T-helper 9 cell (primary cell): Measurements from ENCODE around the gene MAPK10.
"Not testable (repeated sequence)": the region's sequence is repeated elsewhere in the genome, so short reads cannot be mapped to it uniquely, and the experiment has no call there.

ENCODE experiments used
- DNase-seq: peaks from one replicate; pipeline ENCODE4 v3.0.0-alpha.2; 2020

MAPK10 gene

DNA sequence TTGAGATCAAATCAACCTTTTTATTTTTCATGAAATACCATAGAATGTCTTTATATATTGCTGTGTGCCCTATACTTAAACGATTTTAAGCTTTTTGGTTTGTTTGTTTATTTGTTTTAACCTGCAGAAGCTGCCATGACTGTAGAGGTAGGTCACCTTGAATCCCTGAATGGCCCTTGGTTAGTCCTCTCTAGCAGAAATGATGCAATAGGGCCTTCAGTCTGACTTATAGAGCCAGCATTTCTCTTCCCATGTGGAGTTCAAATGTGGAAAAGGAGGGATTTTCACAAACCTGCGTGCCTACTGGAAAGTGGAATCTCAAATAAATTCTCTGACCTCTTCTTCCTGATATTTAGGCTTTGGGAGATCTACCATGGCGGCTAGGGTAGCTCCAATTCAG lies 327.9 kb downstream of the MAPK10 start:
- no peak for DNase-seq

DNA sequence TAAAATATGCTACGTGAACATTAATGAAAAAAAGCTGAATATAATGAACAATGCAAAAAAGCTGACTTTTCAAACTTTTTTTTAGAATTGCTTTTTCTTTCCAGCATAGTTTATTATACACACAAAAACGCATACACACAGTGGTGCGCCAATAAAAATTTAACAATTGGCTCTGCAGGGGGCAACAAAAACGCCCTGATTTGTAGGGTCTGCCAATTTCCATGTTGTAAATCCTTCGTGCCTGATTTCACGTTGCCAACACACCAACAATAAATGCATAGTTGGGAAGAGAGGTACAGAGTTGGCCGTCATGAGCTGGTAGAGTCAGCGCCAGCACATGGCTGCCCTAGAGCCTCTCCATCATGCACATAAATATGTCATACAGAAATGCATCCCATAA lies 333.1 kb downstream of the MAPK10 start:
- no peak for DNase-seq

DNA sequence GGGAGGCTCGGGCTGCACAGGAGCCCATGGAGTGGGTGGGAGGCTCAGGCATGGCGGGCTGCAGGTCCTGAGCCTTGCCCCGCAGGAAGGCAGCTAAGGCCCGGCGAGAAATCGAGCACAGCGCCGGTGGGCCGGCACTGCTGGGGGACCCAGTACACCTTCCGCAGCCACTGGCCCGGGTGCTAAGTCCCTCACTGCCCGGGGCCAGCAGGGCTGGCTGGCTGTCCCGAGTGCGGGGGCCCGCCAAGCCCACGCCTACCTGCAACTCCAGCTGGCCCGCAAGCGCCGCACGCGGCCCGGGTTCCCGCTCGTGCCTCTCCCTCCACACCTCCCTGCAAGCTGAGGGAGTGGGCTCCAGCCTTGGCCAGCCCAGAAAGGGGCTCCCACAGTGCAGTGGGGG lies 338.2 kb downstream of the MAPK10 start:
- DNase-seq: not testable (repeated sequence)

DNA sequence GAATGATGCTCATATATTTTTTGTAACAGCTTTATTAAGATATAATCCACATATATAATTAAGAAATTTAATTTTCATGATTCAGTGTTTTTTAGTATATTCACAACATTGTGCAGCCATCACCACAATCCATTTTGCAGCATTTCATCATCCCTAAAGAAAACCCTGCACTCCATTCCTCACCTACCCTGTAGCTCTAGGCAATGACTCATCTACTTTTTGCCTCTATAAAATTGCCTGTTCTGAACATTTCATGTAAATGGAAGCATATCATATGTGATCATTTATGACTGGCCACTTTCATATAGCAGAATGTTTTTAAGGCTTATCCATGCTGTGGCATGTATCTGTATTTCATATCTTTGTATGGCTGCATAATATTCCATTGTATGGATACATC lies 339.9 kb downstream of the MAPK10 start:
- no peak for DNase-seq

DNA sequence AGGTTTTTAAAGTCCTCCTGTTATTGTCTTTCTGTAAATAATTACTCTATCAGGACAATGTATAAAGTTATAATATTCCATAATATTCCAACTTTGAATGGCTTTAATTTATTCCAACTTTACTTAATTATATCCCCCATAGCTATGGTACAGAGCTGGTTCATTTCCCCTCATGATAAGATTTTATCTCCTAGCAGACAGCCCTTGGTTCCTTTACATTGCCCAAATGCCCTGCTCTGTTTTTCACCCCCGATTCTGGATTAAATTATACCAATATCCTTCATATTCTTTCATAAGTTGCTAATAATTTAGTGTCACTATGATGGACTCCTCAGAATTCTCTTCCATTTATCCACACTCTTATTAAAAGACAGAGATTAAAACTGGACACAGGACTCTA lies 340.5 kb downstream of the MAPK10 start:
- no peak for DNase-seq

DNA sequence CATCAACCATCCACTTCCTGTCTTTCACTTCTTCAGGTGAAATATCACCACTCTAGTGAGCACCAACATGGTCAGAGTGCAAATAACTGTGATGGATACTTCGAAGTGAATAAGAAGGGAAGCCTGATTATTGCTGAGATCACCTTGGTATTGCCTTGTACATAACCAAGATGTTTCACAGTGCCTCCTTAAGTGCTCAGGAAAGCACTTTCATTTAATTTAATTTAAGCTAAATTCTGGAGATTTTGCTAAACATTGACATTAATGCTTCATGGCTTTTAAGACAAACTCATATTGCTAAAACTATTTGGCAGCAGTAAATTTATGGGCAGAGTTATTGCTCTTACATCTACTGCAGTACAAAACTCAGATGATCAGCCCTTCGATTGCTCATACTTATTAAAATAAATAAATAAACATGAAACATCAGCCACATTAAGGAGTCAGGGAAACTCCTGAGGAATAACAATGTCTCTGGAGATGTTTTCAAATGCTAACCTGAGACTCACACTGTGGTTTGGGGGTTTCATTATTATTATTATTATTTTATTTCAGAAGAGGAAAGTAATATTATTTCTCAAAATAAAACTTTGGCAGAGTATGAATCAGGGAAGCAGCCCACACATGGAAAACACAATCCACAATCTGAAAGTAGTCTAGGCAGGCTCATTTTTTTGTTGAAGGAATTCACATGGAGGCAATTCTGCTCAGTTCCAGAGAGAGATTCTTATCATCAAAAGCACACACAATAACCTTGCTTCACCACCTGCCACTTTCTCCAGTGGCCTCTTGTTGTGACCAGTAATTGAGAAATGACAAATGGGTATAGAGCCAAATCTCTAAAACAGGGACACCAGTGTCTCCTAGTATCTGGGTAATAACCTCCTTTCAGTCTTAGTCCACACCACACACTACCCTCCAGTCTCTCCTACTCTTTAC lies 344.2 kb downstream of the MAPK10 start:
- no peak for DNase-seq

DNA sequence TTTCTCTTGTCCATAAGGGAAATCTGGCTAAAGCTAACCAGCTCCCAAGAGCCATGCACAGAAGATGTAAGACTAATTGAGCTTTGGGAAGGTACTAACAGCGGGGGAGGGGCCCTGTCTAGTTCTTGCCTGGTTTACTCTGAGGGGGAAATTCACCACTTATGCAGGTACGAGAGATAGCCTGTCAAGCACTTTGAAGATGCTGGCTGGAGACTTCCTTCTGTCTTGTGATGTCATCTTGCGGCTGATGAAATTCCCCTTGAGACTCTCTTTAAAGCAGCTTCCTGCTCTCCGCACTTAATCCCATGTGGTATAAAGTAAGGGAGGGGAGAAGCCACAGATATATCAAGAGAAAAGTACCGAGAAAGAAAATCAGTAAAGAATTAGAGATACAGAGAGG lies 345.3 kb downstream of the MAPK10 start:
- no peak for DNase-seq

DNA sequence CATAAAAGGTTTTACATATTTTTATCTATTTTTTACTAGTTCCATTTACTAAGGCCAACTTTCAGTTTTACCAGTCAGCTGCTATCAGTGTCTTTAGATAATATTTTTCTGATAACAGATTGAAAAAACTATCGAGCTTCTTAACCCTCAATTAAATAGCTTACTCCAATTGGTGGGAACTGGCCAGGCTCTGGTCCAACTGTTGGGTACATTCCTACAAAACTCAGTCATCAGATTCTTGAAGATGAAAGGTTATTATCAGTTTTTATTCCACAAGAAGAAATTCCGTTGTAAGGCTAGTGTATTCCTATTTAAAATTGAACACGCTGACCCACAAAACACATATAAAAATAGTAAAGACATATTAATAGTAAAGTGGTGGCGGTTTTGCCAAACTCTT lies 346.2 kb downstream of the MAPK10 start:
- DNase-seq: no peak

DNA sequence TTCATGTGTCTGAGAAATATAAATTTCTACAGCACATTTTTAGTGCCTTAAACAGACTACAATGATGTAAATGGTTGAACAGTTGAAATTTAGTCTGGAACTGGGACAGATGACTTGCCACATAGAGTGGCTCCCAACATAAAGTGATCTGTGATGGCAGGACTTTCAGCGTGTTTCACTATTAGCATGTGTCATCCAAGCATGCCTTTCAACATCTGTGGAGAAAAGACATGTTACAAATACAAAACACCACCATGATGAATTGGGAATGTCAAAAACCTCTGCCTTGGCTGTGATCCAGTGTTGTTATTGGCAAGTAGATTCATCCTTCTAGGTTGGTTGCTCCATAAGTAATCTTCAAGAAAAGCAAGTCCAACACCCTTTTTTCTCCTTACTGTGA lies 348.7 kb downstream of the MAPK10 start:
- DNase-seq: no peak

DNA sequence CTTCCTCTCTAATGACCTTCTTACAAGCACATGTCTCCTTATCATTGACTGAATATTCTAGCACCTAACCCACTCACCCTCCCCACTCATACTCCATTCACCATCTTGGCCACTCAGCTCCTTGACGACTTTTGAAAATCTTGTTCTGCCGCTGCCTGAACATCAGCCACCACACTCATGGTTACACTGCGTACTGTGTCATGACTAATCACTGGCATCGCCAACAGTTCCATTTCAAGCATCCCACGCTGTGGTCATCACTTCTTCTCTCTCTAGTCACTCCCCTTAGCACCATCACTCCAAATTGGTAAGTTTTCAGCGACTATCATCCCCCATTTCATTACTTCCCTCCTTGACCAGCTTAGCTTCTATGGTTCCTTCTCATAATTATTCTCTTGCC lies 352.8 kb downstream of the MAPK10 start:
- DNase-seq: no peak

DNA sequence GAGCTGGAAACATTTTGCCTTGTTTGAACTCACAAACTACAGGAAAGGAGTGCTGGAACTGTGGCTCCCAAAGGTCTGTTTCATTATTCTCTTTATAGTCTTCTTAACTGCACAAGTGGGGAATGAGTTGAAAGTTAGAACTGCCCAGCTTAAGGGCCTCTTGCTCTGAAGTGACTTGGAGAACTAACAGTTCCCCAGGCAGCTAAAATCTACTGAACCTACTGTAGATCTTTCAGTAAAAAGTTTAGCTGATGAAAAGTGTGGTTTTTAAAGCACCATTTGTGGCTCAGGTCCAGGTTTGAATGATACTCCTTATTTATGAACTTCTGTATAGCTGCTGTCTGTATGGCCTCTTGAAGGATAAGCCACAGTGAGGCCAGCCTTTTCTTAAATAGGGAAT lies 353.8 kb downstream of the MAPK10 start:
- no peak for DNase-seq

DNA sequence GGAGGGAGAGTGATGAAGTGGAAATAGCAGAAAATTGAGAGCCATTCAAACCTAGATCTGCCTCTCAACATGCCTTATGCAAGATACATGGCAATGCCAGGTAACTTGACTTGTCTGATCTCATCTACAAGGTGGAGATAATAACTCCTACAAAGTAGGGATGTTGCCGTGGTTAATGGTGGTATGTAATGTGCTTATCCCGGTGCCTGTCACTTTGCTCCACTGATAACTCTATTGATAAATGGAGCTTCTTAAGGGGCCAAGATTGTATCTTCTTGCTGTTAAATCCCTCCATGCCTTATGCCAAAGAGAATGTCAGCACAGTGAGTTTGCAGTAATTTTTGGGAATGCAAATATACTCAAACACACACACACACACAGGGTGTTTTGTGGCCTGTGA lies 355.8 kb downstream of the MAPK10 start:
- no peak for DNase-seq

DNA sequence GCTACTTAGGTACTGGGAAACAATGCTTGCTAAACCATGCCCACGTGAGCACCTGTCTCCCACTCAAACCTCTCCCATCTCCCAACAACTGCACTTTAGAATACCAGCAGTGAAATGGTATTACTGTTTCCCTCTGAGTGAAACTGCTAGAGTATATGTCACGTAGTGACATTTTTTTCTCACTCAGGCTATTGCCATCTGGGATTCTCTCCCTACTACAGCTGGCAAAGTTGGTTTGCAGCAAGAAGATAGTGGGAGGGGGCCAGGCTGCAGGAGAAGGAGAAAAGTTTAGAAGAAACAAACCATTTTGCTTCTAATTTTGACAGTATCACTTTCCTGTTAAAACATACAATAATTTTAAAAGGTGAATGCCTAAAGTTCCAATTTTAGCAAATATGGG lies 358.3 kb downstream of the MAPK10 start:
- DNase-seq: no peak

DNA sequence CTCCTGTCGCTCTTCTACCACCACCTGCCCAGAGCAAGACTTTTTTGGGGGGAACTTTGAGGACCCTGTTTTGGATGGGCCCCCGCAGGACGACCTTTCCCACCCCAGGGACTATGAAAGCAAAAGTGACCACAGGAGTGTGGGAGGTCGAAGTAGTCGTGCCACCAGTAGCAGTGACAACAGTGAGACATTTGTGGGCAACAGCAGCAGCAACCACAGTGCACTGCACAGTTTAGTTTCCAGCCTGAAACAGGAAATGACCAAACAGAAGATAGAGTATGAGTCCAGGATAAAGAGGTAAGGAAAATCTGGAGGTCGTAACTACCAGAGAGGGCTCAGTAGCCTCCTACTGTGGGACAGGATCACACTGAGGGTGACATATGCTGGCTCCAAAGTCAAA lies 364.5 kb downstream of the MAPK10 start:
- DNase-seq: no peak

DNA sequence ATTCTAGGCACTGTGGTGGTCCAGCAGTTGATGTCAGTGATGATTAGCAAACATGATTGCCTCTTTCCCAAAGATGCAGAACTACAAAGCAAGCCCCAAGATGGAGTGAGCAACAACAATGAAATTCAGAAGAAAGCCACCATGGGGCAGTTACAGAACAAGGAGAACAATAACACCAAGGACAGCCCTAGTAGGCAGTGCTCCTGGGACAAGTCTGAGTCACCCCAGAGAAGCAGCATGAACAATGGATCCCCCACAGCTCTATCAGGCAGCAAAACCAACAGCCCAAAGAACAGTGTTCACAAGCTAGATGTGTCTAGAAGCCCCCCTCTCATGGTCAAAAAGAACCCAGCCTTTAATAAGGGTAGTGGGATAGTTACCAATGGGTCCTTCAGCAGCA lies 365.3 kb downstream of the MAPK10 start:
- no peak for DNase-seq

DNA sequence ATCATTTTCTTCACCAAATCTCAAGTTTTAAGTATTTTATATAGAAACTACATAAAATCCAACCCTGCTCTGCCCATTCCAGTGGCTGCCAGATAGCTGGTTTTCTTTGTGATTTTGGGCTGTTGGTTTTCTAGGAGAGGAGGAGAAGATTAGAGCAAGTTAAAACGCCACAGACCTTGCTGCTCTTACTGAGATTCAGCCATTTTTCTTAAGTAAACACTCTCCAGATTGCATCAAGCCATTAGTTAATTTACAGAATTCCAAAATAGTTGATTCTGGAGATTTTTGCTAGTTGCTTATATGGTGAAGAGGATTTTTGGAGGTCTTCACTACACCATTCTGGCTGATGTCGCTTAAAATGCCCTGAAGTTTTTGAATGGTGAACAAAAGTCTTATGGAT lies 366.2 kb downstream of the MAPK10 start:
- DNase-seq: no peak

DNA sequence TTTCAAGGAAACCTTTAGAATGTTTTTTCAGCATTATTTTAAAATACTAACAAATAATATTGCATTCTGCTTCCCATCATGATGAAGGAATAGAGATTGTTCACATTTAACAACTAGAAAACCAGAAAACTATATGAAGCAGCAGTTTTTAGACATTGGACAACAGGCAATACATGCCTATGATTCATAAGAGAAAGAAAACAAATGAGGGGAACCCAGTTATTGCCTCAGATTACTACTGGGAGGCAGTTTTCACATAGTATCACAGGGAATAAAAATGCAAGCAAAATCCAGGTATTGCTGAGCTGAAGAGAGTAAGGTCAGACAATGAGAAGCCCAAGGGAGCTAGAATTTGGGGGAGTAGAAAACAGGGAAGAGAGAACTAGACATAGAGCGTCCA lies 373.6 kb downstream of the MAPK10 start:
- DNase-seq: no peak

DNA sequence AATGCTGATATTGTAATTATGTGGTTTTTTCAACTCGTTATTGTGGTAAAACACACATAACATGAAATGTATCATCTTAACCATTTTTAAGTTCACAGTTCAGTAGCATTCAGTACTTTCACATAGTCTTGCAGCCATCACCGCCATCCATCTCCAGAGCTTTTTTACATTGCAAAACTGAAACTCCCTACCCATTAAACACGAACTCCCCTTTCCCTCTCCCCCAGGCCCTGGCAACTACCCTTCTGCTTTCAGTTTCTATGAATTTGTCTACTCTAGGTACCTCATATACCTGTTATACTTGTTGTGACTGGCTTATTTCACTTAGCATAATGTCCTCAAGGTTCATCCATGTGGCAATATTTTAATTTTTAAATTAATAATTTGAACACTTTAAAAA lies 380.6 kb downstream of the MAPK10 start:
- DNase-seq: no peak

DNA sequence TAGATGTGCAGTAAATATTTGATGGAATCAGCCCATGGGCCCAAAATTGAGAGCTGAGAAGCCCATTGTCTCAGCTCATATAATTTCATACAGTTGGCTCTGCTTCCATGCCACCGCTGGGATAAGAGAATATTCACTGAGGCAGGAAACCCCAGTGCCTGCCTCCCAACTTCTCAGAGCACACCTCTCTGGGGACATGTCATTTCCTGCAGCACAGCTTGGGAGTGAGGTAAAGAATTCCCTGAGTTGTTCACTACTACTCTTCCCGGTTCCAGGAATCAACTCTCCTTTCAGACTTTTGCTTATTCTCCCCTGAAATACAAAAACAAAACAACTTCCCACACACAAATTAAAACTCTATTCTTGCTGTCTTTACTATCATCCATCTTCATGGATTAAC lies 389.3 kb downstream of the MAPK10 start:
- DNase-seq: no peak

DNA sequence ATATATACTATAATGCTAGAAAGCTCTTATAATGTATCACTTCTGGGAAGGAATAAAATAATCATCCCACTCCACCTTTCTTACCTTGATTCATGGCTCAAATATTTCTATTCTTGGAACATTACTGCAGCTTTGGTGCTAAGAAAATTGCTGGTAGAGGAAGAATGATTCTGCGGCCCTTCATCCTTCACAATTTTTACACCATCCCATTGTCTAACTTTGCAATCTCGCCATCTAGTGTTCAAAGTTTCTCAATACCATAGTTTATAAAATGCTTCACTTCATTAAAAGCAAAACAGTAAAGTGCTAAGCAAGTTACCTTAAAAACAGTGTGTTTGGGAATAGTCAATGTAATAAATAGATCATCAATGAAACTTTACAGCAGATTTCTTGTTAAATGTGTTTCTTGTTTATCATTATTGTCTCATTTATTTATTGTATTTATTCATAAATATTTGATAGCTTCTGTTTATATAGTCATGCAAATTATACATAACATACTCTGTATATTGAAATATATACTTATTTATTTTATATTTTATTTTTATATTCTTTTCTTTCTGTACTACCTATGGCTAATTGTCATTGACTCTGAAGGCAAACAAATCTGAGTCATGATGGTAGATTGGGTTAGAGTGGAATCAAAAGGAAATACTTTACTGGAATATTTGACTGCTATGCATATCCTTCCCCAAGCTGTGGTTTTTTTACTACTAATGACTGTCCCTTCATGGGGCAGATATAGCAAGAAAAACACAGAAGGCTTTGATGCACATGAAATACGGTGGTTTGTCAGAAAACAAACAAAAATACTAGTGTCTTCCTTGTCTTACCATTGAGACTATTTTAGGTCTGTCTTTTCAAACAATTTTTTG lies 390.7 kb downstream of the MAPK10 start:
- no peak for DNase-seq

DNA sequence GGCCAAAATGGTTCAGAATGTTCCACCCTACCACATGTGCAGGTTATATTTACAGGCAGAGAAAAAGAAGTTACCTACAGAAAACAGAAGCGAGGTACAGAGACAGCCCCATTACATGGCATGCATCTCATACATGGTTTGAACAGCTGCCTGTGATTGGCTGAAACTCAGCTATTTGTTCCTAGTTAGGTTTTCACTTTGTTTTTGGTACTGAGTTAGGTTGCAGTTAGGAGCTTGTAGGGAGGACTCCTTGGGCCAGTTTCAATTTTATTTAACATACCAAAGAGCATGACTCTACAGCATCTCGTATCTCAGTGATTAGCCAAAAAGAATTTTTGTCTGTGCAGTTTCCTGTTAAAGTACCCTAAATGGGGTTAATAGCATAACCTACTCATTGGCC lies 392.0 kb downstream of the MAPK10 start:
- DNase-seq: no peak

DNA sequence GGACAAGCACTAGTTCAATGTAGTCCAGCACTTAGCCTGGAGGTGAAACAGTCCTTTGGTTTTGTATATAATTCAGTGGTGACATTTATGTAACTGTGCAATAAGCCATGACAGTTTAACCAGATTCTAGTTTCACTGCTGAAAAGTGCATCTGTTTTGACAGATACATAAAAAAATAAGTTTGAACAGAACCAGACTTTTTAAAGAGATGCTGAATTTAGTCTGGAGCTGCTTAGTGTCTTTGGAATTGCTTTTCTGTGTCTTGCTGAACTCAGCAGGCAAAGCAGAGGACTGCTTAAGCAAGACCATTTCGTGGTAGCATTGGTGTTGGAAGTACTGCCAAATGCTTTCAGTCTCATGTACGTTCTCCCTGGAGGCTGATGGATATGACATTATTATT lies 393.5 kb downstream of the MAPK10 start:
- DNase-seq: no peak

DNA sequence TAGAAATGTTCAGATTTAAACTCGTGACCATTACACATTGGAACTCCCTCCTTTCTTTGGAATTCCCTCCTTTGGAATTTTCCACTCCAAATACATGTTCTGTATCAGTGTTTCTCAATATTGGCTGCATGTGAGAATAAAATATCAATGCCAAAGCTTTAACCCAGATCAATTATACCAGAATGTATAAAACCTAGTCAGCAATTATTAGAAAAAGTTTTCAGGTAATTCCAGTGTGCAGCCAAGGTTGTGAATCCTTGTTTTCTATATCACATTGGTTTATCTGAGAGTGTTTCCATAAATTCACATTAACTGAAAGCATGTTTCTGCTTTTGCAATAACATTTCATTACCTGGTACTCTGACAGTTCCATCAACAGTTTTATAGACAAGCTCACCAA lies 394.3 kb downstream of the MAPK10 start:
- no peak for DNase-seq

DNA sequence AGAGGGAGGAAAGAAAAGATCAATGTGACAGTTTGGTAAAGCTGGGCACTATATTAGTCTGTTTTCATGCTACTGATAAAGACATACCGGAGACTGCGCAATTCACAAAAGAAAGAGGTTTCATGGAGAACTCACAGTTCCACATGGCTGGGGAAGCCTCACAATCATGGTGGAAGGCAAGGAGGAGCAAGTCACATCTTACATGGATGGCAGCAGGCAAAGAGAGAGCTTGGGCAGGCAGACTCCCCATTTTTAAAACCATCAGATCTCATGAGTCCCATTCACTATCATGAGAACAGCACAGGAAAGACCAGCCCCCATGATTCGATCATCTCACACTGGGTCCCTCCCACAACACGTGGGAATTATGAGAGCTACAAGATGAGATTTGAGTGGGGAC lies 394.8 kb downstream of the MAPK10 start:
- DNase-seq: not testable (repeated sequence)
